Measurements from ENCODE around the gene ACKR1.

Gene ACKR1

DNA sequence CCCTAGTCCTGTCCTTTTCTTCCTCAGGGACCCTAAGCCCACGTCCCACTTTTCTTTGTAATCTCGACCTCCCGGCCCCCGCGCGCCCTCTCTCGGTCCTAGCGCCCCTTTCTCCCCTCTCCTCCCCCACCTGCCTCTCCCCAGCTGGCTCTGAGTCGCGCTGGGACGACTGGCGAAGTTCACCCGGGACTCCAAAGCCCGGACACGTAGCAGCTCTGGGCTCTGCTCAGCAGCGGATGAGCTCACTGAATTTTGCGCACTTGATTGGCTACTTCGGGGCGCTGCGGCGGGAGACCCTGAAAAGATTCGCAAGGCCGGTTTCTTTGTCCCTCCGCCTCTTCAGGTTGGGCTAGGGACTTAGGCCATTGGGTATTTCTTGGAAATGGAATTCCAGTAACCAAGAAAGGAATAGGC is 16.3 kb upstream of the ACKR1 start:
- Histone ChIP-seq H3K9me3 (ENCODE audit: control insufficient read depth, low read depth, low read length) (no peaks in the 10 kb centered on the region), H3K4me3 (ENCODE audit: low read length) (peak overlapping the region; percentile 87), H3K27ac (ENCODE audit: low read length) (peak overlapping the region; percentile 55), H3K9ac (ENCODE audit: low read length) (peak overlapping the region; percentile 73), H3K36me3 (ENCODE audit: control insufficient read depth, low read depth, low read length) (no peaks in the 10 kb centered on the region), H3K4me1 (ENCODE audit: control insufficient read depth, low read depth, low read length) (peaks cover 14% of the 10 kb centered on the region), H3K27me3 (ENCODE audit: control insufficient read depth, insufficient read depth, low read length) (no peaks in the 10 kb centered on the region)

DNA sequence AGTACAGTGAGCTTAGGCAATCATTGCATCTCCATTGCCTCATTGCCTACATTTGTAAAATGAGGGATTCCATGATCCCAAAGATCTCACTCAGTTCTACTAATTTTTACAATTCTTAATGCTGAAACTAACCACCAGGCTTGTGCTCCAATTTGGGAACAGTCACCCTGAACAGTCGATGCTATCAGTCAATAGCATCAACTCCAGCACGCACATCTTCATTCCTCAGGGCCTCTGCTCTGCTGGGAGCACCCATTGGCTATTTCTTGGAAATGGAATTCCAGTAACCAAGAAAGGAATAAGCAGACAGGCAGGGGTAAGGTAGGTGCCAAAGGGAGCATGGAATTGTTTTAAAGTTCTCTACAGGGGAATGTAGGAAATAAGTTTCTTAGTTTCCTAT is 14.2 kb upstream of the ACKR1 start:
- Histone ChIP-seq H3K4me1 (ENCODE audit: control insufficient read depth, low read depth, low read length) (peaks cover 14% of the 10 kb centered on the region), H3K27me3 (ENCODE audit: control insufficient read depth, insufficient read depth, low read length) (no peaks in the 10 kb centered on the region), H3K36me3 (ENCODE audit: control insufficient read depth, low read depth, low read length) (no peaks in the 10 kb centered on the region), H3K9me3 (ENCODE audit: control insufficient read depth, low read depth, low read length) (no peaks in the 10 kb centered on the region), H3K27ac (ENCODE audit: low read length) (no peak overlapping the region), H3K9ac (ENCODE audit: low read length) (no peak overlapping the region), H3K4me3 (ENCODE audit: low read length) (no peak overlapping the region)

DNA sequence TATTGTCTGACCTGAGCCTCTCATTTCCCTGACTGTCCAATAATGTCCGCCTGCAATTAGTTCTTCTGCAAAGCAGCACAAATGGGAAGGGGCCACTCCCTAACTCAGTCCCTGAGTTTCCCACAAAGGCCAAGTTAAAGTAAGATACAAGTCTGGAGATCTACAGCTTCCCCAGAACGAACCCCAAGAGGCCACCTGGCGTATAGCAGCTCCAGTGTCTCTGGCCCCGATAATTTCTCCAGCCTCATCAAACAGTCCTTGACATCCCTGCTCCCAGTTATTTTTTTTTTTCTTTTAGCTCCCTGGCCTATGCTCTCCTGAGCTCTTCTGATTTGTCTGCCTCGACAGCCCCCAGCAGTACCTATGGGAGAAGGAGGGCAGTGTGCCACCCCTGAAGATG is 8.1 kb upstream of the ACKR1 start:
- Histone ChIP-seq H3K36me3 (ENCODE audit: control insufficient read depth, low read depth, low read length) (no peaks in the 10 kb centered on the region), H3K4me1 (ENCODE audit: control insufficient read depth, low read depth, low read length) (no peaks in the 10 kb centered on the region), H3K9ac (ENCODE audit: low read length) (no peak overlapping the region), H3K4me3 (ENCODE audit: low read length) (no peak overlapping the region), H3K27ac (ENCODE audit: low read length) (no peak overlapping the region), H3K27me3 (ENCODE audit: control insufficient read depth, insufficient read depth, low read length) (no peaks in the 10 kb centered on the region), H3K9me3 (ENCODE audit: control insufficient read depth, low read depth, low read length) (no peaks in the 10 kb centered on the region)

DNA sequence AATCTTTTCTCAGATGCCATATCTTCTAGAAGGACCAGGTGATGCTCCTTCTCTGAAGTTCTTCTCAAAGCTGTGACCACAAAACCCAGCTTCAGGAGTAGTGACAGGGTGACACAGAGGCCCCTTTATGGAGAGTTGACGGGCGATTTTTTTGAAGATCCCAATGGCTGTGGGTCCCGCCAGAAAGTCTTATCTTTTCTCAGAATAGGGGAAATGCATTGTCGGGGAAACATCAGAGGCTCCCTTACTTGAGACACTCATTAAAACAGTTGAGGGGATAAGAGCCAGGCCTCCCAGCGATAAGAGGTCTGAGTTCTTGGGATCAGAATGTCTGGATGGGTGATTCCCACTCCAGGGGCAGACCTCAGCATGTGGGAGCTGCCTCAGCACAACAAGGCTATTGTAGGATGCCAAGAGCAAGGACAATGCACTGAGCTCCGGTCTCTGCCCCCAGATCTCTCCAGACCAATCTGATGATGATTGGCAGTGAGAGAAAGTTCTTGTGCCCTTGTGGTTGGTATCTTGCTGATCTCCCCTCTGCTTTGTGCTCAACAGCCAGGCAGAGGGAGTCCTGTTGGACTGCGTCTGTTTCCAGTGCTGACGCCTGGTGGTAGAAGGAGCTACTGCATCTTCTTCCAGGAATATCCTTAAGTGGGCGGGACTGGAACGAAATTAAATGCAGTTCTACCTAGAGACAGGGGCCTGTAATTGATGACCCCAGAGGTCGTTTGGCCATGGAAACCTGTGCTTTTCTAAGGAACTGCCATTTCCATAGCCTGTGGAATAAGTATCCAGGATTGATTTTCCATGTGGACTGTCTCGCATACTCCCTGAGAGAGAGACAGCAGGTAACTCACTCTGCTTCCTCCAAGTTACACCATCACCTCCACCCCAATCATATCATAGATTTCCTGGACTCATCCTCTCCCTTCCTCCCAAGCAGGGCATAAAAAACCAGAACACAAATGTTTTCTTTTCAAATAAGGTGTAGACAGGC is 6.8 kb upstream of the ACKR1 start:
- no peaks in the 10 kb centered on the region for H3K36me3 ChIP-seq (ENCODE audit: control insufficient read depth, low read depth, low read length)
- H3K27me3 ChIP-seq (ENCODE audit: control insufficient read depth, insufficient read depth, low read length) = no peaks in the 10 kb centered on the region
- no peak overlapping the region for H3K4me3 ChIP-seq (ENCODE audit: low read length)
- H3K9ac ChIP-seq (ENCODE audit: low read length) = no peak overlapping the region
- H3K4me1 ChIP-seq (ENCODE audit: control insufficient read depth, low read depth, low read length) = no peaks in the 10 kb centered on the region
- H3K9me3 ChIP-seq (ENCODE audit: control insufficient read depth, low read depth, low read length) = no peaks in the 10 kb centered on the region
- H3K27ac ChIP-seq (ENCODE audit: low read length) = no peak overlapping the region

DNA sequence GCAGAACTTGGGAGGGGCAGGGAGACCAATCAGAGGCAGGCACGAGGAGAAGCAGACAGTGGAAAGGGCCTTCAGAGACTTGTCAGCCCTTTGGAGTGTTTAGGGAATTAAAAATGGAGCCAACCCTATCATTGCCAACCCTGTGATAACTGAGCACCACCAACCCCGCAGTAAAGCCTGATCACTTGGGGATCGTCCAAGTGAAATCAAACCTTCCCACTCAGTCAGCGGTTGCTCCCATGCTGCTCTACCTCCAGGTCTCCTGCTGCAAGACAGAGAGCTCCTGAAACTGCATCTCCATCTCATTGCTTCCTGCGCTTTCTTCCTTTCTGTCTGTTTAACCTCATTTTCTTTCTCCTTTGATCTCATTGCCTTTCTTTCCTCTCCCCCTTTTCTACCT is 4.8 kb upstream of the ACKR1 start:
- Histone ChIP-seq H3K9ac (ENCODE audit: low read length) (no peak overlapping the region), H3K4me3 (ENCODE audit: low read length) (no peak overlapping the region), H3K9me3 (ENCODE audit: control insufficient read depth, low read depth, low read length) (no peaks in the 10 kb centered on the region), H3K27me3 (ENCODE audit: control insufficient read depth, insufficient read depth, low read length) (no peaks in the 10 kb centered on the region), H3K27ac (ENCODE audit: low read length) (no peak overlapping the region), H3K4me1 (ENCODE audit: control insufficient read depth, low read depth, low read length) (no peaks in the 10 kb centered on the region), H3K36me3 (ENCODE audit: control insufficient read depth, low read depth, low read length) (no peaks in the 10 kb centered on the region)

DNA sequence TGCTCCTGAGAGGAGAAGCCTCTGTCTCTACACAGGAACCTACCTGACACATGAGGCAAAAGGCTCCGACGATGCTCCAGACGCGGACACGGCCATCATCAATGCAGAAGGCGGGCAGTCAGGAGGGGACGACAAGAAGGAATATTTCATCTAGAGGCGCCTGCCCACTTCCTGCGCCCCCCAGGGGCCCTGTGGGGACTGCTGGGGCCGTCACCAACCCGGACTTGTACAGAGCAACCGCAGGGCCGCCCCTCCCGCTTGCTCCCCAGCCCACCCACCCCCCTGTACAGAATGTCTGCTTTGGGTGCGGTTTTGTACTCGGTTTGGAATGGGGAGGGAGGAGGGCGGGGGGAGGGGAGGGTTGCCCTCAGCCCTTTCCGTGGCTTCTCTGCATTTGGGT is 3.9 kb upstream of the ACKR1 start:
- Histone ChIP-seq H3K36me3 (ENCODE audit: control insufficient read depth, low read depth, low read length) (no peaks in the 10 kb centered on the region), H3K27me3 (ENCODE audit: control insufficient read depth, insufficient read depth, low read length) (no peaks in the 10 kb centered on the region), H3K9me3 (ENCODE audit: control insufficient read depth, low read depth, low read length) (no peaks in the 10 kb centered on the region), H3K4me3 (ENCODE audit: low read length) (no peak overlapping the region), H3K9ac (ENCODE audit: low read length) (no peak overlapping the region), H3K27ac (ENCODE audit: low read length) (no peak overlapping the region), H3K4me1 (ENCODE audit: control insufficient read depth, low read depth, low read length) (no peaks in the 10 kb centered on the region)

DNA sequence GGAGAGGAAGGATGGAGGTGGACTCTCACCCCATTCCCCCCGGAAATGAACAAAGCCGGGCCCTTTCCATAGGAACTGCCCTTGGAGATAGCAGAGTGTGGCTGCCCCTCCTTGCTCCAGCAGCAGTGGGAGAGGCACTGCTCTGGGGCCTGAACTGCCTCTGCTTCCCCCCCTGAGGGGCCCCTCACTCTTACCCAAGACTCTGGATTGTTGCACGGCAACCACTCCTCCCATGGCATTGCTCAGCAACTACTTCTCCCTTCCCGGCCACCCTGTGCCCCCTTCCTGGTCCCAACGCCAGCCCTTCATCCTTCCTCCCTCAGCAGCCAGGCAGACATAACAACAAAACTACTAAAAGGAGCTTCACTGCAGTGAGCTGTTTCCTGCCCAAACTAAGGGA is 3.0 kb upstream of the ACKR1 start:
- Histone ChIP-seq H3K36me3 (ENCODE audit: control insufficient read depth, low read depth, low read length) (no peaks in the 10 kb centered on the region), H3K27ac (ENCODE audit: low read length) (no peak overlapping the region), H3K9me3 (ENCODE audit: control insufficient read depth, low read depth, low read length) (no peaks in the 10 kb centered on the region), H3K9ac (ENCODE audit: low read length) (no peak overlapping the region), H3K4me1 (ENCODE audit: control insufficient read depth, low read depth, low read length) (no peaks in the 10 kb centered on the region), H3K27me3 (ENCODE audit: control insufficient read depth, insufficient read depth, low read length) (no peaks in the 10 kb centered on the region), H3K4me3 (ENCODE audit: low read length) (no peak overlapping the region)

DNA sequence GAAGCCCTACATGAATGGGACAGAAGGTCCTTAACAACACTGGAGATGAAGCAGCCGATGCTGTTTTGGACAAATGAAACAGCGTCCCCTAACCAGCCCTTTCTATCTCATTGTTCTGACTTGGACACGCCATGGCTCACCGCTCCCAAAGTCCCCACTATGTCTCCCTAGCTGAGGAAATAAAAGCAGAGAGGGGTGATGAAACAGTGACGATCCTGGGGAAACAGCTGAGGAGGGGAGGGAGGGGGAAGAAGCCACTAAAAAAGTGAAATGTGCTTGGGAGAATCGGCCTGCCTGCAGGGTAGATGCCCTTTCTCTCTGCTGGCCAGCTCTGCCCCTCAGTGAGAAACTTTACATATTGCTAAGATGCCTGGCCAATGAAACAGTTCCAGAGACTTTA is 1.1 kb upstream of the ACKR1 start:
- Histone ChIP-seq H3K27ac (ENCODE audit: low read length) (no peak overlapping the region), H3K4me1 (ENCODE audit: control insufficient read depth, low read depth, low read length) (peaks cover 6% of the 10 kb centered on the region), H3K4me3 (ENCODE audit: low read length) (no peak overlapping the region), H3K9me3 (ENCODE audit: control insufficient read depth, low read depth, low read length) (no peaks in the 10 kb centered on the region), H3K27me3 (ENCODE audit: control insufficient read depth, insufficient read depth, low read length) (no peaks in the 10 kb centered on the region), H3K9ac (ENCODE audit: low read length) (no peak overlapping the region), H3K36me3 (ENCODE audit: control insufficient read depth, low read depth, low read length) (no peaks in the 10 kb centered on the region)

DNA sequence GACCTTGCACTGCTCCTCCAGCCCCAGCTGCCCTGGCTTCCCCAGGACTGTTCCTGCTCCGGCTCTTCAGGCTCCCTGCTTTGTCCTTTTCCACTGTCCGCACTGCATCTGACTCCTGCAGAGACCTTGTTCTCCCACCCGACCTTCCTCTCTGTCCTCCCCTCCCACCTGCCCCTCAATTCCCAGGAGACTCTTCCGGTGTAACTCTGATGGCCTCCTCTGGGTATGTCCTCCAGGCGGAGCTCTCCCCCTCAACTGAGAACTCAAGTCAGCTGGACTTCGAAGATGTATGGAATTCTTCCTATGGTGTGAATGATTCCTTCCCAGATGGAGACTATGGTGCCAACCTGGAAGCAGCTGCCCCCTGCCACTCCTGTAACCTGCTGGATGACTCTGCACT is 550 bp downstream of the ACKR1 start:
- Histone ChIP-seq H3K9me3 (ENCODE audit: control insufficient read depth, low read depth, low read length) (no peaks in the 10 kb centered on the region), H3K4me3 (ENCODE audit: low read length) (no peak overlapping the region), H3K27ac (ENCODE audit: low read length) (no peak overlapping the region), H3K27me3 (ENCODE audit: control insufficient read depth, insufficient read depth, low read length) (no peaks in the 10 kb centered on the region), H3K4me1 (ENCODE audit: control insufficient read depth, low read depth, low read length) (peaks cover 9% of the 10 kb centered on the region), H3K9ac (ENCODE audit: low read length) (no peak overlapping the region), H3K36me3 (ENCODE audit: control insufficient read depth, low read depth, low read length) (no peaks in the 10 kb centered on the region)

DNA sequence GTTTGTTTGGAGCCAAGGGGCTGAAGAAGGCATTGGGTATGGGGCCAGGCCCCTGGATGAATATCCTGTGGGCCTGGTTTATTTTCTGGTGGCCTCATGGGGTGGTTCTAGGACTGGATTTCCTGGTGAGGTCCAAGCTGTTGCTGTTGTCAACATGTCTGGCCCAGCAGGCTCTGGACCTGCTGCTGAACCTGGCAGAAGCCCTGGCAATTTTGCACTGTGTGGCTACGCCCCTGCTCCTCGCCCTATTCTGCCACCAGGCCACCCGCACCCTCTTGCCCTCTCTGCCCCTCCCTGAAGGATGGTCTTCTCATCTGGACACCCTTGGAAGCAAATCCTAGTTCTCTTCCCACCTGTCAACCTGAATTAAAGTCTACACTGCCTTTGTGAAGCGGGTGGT is 1.4 kb downstream of the ACKR1 start:
- H3K27me3 ChIP-seq (ENCODE audit: control insufficient read depth, insufficient read depth, low read length) = no peaks in the 10 kb centered on the region
- no peaks in the 10 kb centered on the region for H3K9me3 ChIP-seq (ENCODE audit: control insufficient read depth, low read depth, low read length)
- no peaks in the 10 kb centered on the region for H3K36me3 ChIP-seq (ENCODE audit: control insufficient read depth, low read depth, low read length)
- no peak overlapping the region for H3K4me3 ChIP-seq (ENCODE audit: low read length)
- H3K9ac ChIP-seq (ENCODE audit: low read length) = no peak overlapping the region
- H3K4me1 ChIP-seq (ENCODE audit: control insufficient read depth, low read depth, low read length) = peaks cover 11% of the 10 kb centered on the region
- no peak overlapping the region for H3K27ac ChIP-seq (ENCODE audit: low read length)

DNA sequence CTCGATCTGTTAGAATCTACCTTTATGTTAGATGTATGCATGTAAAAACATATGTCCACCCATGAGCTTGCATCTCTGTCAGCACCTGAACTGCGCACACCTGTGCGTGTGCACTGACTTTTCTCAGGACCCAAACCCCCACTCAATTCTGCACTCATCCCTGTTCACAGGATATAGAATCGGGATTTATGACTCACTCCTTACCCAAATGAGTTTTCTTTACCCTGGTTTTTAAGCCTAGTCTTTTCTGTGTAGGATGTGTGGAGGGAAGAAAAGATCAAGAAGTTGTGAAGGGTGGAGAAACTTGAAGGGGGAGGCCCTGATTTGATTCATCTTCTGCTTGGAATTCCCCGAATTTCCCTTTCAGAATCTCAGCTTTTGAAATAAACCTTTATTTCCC is 2.4 kb downstream of the ACKR1 start:
- Histone ChIP-seq H3K27me3 (ENCODE audit: control insufficient read depth, insufficient read depth, low read length) (no peaks in the 10 kb centered on the region), H3K36me3 (ENCODE audit: control insufficient read depth, low read depth, low read length) (no peaks in the 10 kb centered on the region), H3K9ac (ENCODE audit: low read length) (no peak overlapping the region), H3K9me3 (ENCODE audit: control insufficient read depth, low read depth, low read length) (no peaks in the 10 kb centered on the region), H3K27ac (ENCODE audit: low read length) (no peak overlapping the region), H3K4me3 (ENCODE audit: low read length) (no peak overlapping the region), H3K4me1 (ENCODE audit: control insufficient read depth, low read depth, low read length) (peaks cover 14% of the 10 kb centered on the region)

DNA sequence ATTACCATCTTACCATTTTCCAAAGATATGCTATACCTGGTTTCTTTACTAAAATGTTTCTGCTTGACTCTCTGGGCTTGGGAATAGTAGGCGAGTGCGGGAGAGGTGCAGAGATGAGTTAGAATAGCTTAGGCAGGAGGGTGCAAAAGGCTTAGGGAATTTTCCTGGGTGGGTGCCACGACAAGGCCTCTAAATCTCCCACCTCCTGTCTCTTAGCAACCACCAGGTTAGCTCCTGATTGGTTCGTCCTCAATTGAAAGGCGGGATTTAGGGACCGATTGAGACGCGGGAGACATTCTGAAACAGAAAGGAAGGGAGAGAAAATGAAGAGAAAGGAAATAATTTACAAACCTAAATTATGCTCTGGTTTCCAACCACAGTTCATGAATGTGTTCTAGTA is 3.1 kb downstream of the ACKR1 start:
- no peaks in the 10 kb centered on the region for H3K9me3 ChIP-seq (ENCODE audit: control insufficient read depth, low read depth, low read length)
- peak overlapping the region; percentile 53 for H3K4me3 ChIP-seq (ENCODE audit: low read length)
- H3K27ac ChIP-seq (ENCODE audit: low read length) = no peak overlapping the region
- no peaks in the 10 kb centered on the region for H3K36me3 ChIP-seq (ENCODE audit: control insufficient read depth, low read depth, low read length)
- no peak overlapping the region for H3K9ac ChIP-seq (ENCODE audit: low read length)
- peaks cover 14% of the 10 kb centered on the region for H3K4me1 ChIP-seq (ENCODE audit: control insufficient read depth, low read depth, low read length)
- no peaks in the 10 kb centered on the region for H3K27me3 ChIP-seq (ENCODE audit: control insufficient read depth, insufficient read depth, low read length)
